ENCODE measurements around the gene SNX6. TPM values are rescaled to one million over a fixed set of nuclear protein-coding genes. Genes with fewer than 3 reads are reported as not detected.

The SNX6 gene
- total RNA-seq, 1 experiment from 2014 or later, result 73.4 TPM

- TF ChIP-seq ZBTB33 (IDR thresholded peaks at IDR 0.05; ENCODE audit: extremely low read depth, insufficient replicate concordance, low read length), result no peak
- TF ChIP-seq YY1 (IDR thresholded peaks at IDR 0.05; ENCODE audit: extremely low read depth, insufficient replicate concordance, low read depth, low read length), result no peak
Measured at GRCh38 chr14:34569750-34570149, 60.2 kb downstream of the SNX6 start (continued).

GRCh38 chr14:34568803-34569202 is 61.1 kb downstream of the SNX6 start:
- ATAC-seq (no peak), DNase-seq (ENCODE audit: low read depth, low spot score) (no peak)
- no peaks in the 10 kb centered on the region for H3K9me3 ChIP-seq (ENCODE audit: control insufficient read depth in 1 of 2, insufficient read depth in 1 of 2, low read depth in 1 of 2, low read length in 2 of 2)
- H3K36me3 ChIP-seq (ENCODE audit: control insufficient read depth in 1 of 2, insufficient read depth in 2 of 2, low read length in 2 of 2), result peaks cover 12 to 17% of the 10 kb centered on the region in 2 experiments
- no peak overlapping the region for H3K9ac ChIP-seq (ENCODE audit: low read length)
- no peak overlapping the region for H2AFZ ChIP-seq (ENCODE audit: low read depth, low read length, poor library complexity, severe bottlenecking)
- H3K4me3 ChIP-seq (replicated peaks in 1 of 2; ENCODE audit: low read depth in 1 of 2, low read length in 2 of 2), result no peak overlapping the region
- no TSS peak for BruUV-seq (replicated peaks)
- ChIA-PET RAD21 (ENCODE audit: low non-redundant PET in 1 of 2, low total read pairs in 2 of 2, uncharacterized antibody in 2 of 2, unreplicated experiment in 2 of 2) (no interaction called here), CTCF (no interaction called here), POLR2A (no interaction called here)
- no peaks in the 10 kb centered on the region for H3K4me1 ChIP-seq (ENCODE audit: control insufficient read depth in 1 of 2, insufficient read depth in 2 of 2, low read length in 2 of 2)
- no peak overlapping the region for H3K4me2 ChIP-seq (ENCODE audit: low read length)
- no peaks in the 10 kb centered on the region for H3K27me3 ChIP-seq (ENCODE audit: insufficient read depth, low read length)
- no peaks in the 10 kb centered on the region for H3K9me2 ChIP-seq (ENCODE audit: insufficient read depth)
- no peaks in the 10 kb centered on the region for H3K79me2 ChIP-seq (ENCODE audit: insufficient read depth, low read length)
- intact Hi-C loops (cut with micrococcal nuclease), result no loop called here
- H4K20me1 ChIP-seq (ENCODE audit: insufficient read depth), result no peaks in the 10 kb centered on the region
- no peak overlapping the region for H3K27ac ChIP-seq (ENCODE audit: low read depth, low read length)
- TF ChIP-seq POLR2AphosphoS5 (IDR thresholded peaks at IDR 0.05; ENCODE audit: low read depth, low read length) (no peak), TCF7L2 (IDR thresholded peaks at IDR 0.05; ENCODE audit: borderline replicate concordance, extremely low read depth, insufficient read depth, insufficient read length) (no peak), RAD21 (IDR thresholded peaks at IDR 0.05; ENCODE audit: low read depth) (no peak), MAX (IDR thresholded peaks at IDR 0.05) (no peak), SRF (IDR thresholded peaks at IDR 0.05; ENCODE audit: low read depth) (no peak), ATF3 (IDR thresholded peaks at IDR 0.05) (no peak)
